CD4-positive, alpha-beta T cell treated with Interleukin-21 for 1 hour (primary cell): ENCODE data around the gene FOXK2.
"Not testable (repeated sequence)": the region's sequence is repeated elsewhere in the genome, so short reads cannot be mapped to it uniquely, and the experiment has no call there.

Source experiments
- DNase-seq: peaks from one replicate; pipeline ENCODE4 v3.0.0-alpha.2; 2020

The FOXK2 gene

GRCh38 chr17:82495844-82496528, 23.5 kb upstream of the FOXK2 start:
- DNase-seq = no peak

GRCh38 chr17:82496529-82497434, 22.8 kb upstream of the FOXK2 start:
- DNase-seq = peak; percentile 91

DNA sequence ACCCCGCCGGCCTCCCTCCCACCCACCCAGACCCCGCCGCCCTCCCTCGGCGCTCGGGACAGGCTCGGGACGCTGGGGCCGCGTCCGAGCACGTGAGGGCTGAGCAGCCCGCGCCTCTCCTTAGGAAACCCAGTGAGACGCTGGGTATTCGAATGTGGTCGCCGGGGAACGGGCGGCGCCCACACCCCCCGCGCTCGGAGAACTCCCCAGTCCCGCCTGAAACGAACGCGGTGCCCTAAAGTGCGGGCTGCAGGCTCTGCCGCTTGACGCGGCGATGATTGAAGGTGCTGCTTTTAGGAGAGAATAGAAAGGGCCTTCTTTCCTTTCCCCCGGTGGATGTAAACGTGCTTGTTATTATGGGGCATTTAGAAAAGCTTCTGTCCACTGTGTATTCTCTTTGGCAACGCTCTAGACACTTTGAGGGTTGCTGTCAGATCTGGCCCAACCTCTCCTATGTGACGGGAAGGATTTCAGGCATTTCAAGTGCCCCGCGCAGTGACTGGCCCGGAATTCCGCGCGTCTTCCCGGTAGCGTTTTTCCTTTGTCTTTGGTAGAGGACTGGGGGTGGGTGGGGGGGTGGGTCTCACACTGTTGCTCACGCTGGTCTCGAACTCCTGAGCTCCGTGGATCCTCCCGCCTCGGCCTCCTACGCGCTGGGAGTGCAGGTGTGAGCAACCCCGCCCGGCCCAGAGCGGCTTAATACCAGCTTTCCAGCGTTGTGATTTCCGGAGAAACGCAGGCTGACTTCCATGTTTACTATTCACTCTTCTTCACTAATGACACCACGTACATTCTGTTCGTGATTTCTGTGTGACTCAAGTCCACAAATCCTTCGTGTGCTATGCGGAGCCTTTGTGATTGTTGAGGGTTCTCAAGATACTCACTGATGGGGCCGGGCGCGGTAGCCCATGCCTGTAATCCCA, 21.8 kb upstream of the FOXK2 start:
- peak; percentile 62 for DNase-seq

- no peak for DNase-seq
Measured at GRCh38 chr17:82502207-82502606, 17.3 kb upstream of the FOXK2 start.

DNA sequence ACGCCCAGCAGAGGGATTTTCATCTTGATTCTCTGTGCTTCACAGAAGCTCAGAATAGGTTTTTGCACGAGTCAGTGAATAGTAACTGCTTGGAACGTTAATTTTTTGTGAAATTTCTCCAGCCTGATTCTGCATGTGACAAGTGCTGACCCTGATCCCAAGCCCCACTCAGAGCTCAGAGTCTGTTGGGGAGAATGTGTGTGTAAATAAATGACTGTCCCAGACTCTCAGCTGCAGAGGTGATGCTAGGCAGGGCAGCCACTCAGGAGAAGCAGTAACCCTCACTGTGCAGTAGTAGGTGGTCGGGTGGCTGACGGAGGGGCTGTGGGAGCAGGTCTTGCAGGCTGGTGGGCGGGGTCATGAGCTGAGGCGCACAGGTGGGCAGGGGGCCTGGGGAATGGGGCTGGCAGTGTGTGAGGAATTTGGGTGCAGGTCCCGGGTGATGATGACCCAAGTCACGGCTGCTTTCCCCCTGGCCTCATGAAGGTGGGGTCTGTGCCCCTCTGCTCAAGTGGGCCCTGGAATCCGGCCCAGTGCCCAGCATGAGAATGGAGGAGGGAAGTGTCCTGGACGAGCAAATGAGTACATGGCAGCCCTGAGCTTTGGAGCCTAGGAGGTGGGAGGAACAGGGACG, 16.3 kb upstream of the FOXK2 start:
- no peak for DNase-seq

DNA sequence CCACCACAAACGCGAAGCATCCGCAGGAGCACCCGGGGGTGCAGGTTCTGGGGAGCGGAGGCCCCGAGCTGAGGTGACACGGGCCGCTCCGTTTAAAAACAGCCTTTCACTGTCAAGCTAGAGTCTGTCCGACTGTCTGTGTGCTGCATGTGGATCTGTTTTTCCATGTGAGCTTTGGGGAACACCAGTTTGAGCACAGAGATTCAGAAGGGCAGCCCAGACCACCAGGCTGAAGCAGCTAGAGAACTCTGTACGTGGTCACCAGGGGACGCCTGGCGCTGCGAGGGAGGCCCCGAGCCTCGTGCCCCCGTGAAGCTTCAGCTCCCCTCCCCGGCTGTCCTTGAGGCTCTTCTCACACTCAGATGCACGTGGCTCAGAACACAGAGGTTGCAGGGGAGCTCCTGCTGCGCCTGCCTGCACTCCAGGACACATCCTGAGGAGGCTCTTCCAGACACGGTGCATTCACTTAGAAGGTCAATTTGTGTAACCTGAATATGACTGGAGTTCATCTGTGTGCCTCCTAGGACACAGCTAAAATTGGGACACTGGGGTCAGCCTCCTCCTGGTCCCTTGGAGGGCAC, 15.7 kb upstream of the FOXK2 start:
- DNase-seq = no peak

DNA sequence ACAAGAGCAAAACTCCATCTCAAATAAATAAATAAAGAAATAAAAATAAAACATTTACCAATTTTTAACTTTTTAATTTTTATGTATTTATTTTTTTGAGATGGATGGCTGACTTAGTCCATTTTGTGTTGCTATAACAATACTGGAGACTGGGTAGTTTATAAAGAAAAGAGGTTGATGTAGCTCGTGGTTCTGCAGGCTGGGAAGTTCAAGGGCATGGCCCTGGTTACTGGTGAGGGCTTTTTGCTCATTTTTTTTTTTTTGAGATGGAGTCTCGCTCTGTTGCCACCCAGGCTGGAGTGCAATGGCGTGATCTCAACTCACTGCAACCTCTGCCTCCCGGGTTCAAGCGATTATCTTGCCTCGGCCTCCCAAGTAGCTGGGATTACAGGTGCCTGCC, 14.2 kb upstream of the FOXK2 start:
- no peak for DNase-seq

GRCh38 chr17:82506402-82506801, 13.1 kb upstream of the FOXK2 start:
- not testable (repeated sequence) for DNase-seq

DNA sequence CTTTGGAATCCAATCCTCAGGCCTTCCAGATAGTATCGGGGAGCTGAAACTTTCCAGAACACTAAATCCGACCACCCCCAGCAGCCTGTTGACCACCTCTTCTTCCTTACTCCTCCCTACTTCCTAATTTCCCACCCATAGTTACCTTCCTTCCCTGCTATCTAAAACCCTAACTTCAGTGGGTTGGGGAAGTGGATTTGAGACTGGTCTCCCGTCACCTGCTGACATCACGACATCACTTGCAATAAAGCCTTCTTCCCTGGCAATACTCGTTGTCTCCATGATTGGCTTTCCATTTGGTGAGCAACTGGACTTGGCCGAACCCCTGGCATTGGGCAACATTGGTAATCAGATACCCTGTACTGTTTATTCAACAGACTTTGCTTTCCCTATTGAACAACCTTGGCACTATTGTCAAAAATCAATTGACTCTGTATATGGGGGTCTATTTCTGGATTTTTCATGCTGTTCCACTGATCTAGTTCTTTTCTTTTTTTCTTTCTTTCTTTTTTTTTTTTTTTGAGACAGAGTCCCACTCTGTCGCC, 11.8 kb upstream of the FOXK2 start:
- DNase-seq = no peak

DNA sequence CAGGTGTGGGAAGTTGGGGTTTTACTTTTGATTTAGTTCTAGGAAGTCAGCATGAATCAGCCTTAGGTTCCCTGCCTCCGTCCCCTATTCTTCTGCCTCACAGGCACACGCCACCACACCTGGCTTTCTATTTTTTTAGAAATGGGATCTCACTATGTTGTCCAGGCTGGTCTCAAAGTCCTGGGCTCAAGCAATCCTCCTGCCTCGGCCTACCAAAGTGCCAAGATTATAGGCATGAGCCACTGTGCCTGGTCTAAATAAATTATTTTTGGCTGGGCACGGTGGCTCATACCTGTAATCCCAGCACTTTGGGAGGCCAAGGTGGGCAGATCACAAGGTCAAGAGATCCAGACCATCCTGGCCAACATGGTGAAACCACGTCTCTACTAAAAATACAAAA, 7.9 kb upstream of the FOXK2 start:
- DNase-seq = not testable (repeated sequence)

- DNase-seq = not testable (repeated sequence)
Measured at GRCh38 chr17:82513864-82514263, 5.7 kb upstream of the FOXK2 start.

DNA sequence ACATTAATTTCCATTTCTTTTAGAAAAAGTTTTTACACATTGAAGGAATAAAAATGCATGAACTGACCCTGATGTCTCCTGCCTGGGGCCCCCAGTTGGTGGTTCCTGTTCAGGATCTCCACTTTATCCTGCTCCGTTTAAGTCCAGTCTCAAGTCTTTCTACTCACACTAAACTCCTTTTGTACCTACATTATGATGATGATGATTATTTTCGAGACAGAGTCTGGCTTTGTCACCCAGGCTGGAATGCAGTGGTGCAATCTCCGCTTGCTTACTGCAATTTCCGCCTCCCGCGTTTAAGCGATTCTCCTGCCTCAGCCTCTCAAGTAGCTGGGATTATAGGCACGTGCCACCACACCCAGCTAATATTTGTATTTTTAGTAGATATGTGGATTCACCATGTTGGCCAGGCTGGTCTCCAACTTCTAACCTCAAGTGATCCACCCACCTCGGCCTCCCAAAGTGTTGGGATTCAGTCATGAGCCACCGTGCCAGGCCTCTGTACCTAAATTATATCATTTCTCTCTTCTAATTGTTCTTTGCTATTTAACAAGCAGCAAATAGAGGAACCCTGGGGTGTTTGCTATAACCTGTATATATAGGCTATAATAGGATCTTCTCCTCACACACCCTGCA, 2.2 kb upstream of the FOXK2 start:
- no peak for DNase-seq

DNA sequence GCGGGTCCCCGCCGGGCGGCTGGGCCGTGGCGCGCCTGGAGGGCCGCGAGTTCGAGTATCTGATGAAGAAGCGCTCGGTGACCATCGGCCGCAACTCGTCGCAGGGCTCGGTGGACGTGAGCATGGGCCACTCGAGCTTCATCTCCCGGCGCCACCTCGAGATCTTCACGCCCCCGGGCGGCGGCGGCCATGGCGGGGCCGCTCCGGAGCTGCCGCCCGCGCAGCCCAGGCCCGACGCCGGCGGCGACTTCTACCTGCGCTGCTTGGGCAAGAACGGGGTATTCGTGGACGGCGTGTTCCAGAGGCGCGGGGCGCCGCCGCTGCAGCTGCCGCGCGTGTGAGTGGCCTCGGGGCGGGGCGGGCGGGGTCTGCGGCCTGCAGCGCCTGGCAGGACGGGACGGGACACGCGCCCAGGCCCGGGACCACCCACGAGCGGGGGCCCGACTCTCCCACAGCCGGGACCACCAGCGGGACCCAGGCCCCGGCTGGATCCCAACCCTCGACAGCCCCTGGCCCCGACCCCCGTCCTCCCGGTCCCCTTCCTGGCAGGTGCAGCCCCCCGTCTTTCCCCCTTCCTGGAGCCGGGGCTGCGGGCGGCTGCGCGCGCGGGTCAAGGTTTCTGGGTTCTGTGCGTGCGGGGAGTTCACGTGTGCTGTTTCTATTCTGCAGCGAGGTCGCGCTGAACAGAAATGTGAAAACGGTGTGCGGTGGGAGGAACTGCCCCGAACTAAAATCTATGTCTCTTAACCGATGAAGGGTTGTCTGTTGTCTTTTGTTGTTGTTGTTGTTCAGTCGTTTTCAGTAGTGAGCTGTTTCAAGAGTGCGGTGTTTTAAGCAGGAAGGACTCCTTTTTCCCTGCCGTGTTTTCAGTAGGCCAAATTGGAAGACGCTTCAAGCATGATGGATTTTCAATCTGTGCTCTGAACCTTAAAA, 705 bp downstream of the FOXK2 start:
- DNase-seq = peak; percentile 42

- no peak for DNase-seq
Measured at GRCh38 chr17:82524540-82524939, 5.0 kb downstream of the FOXK2 start.

- DNase-seq = no peak
Measured at GRCh38 chr17:82525712-82526111, 6.2 kb downstream of the FOXK2 start.

DNA sequence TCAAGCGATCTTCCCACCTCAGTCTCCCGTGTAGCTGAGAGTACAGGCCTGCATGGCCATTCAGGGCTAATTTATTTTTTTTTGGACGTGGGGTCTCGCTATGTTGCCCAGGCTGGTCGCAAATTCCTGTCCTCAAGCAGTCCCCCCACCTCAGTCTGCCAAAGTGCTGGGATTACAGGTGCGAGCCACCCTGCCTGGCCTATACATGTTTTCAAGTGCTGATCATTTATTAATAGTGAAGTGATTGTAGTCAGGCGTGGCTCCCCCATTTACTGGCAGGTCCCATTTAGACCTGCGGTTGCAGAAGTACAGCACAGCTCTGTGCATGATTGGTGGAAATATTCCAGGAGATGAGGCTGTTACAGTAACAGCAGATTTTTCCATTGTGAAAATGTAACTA, 8.4 kb downstream of the FOXK2 start:
- DNase-seq = no peak

- no peak for DNase-seq
Measured at GRCh38 chr17:82528484-82529265, 9.1 kb downstream of the FOXK2 start.

DNA sequence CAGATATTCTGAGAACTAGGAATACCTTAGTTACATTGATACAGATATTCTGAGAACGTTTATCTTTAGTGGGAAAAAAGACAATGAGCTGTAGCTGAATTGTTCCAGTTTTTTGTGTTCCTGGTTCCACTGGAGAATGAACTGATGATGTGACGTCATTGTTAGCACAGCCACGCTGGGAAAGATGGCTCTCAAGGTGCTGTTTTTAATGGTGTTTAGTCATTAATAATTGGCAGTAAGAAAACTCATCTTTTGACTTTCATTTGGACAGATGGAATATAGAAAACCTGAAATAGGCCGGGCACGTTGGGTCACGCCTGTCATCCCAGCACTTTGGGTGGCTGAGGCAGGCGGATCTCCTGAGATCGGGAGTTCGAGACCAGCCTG, 10.4 kb downstream of the FOXK2 start:
- no peak for DNase-seq

- DNase-seq = no peak
Measured at GRCh38 chr17:82531431-82531881, 11.9 kb downstream of the FOXK2 start.
